Ishikawa (cell line): Measurements from ENCODE around the gene SCNN1A.

Experiments used
- EP300 ChIP-seq: IDR thresholded peaks from 2 replicates; pipeline ENCODE4 v1.6.1; 2012; ENCODE audit warnings: borderline replicate concordance
- MAX ChIP-seq: IDR thresholded peaks from 2 replicates; pipeline ENCODE4 v1.6.1; 2012
- RAD21 ChIP-seq: IDR thresholded peaks from 2 replicates; pipeline ENCODE4 v1.6.1; 2012; ENCODE audit warnings: low read depth
- REST ChIP-seq: IDR thresholded peaks from 2 replicates; pipeline ENCODE4 v1.6.1; 2012; ENCODE audit warnings: low read depth, mild to moderate bottlenecking
- TAF1 ChIP-seq: IDR thresholded peaks from 2 replicates; pipeline ENCODE4 v1.6.1; 2012; ENCODE audit warnings: low read depth, mild to moderate bottlenecking
- USF1 ChIP-seq: IDR thresholded peaks from 2 replicates; pipeline ENCODE4 v1.6.1; 2012

GRCh38 chr12:6328045-6328779 is 47.2 kb downstream of the SCNN1A start:
- TF ChIP-seq MAX: no peak
- TF ChIP-seq EP300: no peak
- TF ChIP-seq TAF1: no peak
- no peak for TF ChIP-seq USF1
- TF ChIP-seq RAD21: no peak
- TF ChIP-seq REST: no peak
